ENCODE measurements around the gene ARFIP2. TPM values are rescaled to one million over a fixed set of nuclear protein-coding genes. Genes with fewer than 3 reads are reported as not detected.
"Not testable (repeated sequence)": the region's sequence is repeated elsewhere in the genome, so short reads cannot be mapped to it uniquely, and the experiment has no call there.

ARFIP2 gene
- 74.8 TPM for polyA plus RNA-seq (ENCODE audit: insufficient read length)
- long read RNA-seq, donor 1, transcript ARFIP2-201 (8 exons, 2,543 nt) = minor isoform, 5 of 21 reads
- long read RNA-seq, donor 1, transcript ARFIP2-202 (8 exons, 1,868 nt) = major isoform, 10 of 21 reads
- long read RNA-seq, donor 1, partial matches to known transcripts = 5 of 21 reads
- long read RNA-seq, donor 1, other reads (novel, unspliced or antisense) = 0 of 21 reads
- long read RNA-seq, donor 2, transcript ARFIP2-202 (8 exons, 1,868 nt) = major isoform, 7 of 43 reads
- long read RNA-seq, donor 2, partial matches to known transcripts = 34 of 43 reads
- long read RNA-seq, donor 2, other reads (novel, unspliced or antisense) = 0 of 43 reads
- long read RNA-seq, donor 3, transcript ARFIP2-201 (8 exons, 2,543 nt) = minor isoform, 5 of 11 reads
- long read RNA-seq, donor 3, transcript ARFIP2-202 (8 exons, 1,868 nt) = major isoform, 6 of 11 reads
- long read RNA-seq, donor 3, partial matches to known transcripts = 0 of 11 reads
- long read RNA-seq, donor 3, other reads (novel, unspliced or antisense) = 0 of 11 reads
- long read RNA-seq, donor 4, partial matches to known transcripts = 0 of 1 reads
- long read RNA-seq, donor 4, other reads (novel, unspliced or antisense) = 0 of 1 reads
- long read RNA-seq, donor 5, transcript ARFIP2-201 (8 exons, 2,543 nt) = major isoform, 13 of 24 reads
- long read RNA-seq, donor 5, transcript ARFIP2-202 (8 exons, 1,868 nt) = minor isoform, 10 of 24 reads
- long read RNA-seq, donor 5, partial matches to known transcripts = 0 of 24 reads
- long read RNA-seq, donor 5, other reads (novel, unspliced or antisense) = 0 of 24 reads
- long read RNA-seq, donor 6, transcript ARFIP2-202 (8 exons, 1,868 nt) = major isoform, 11 of 20 reads
- long read RNA-seq, donor 6, transcript ARFIP2-201 (8 exons, 2,543 nt) = minor isoform, 9 of 20 reads
- long read RNA-seq, donor 6, partial matches to known transcripts = 0 of 20 reads
- long read RNA-seq, donor 6, other reads (novel, unspliced or antisense) = 0 of 20 reads
- long read RNA-seq, donor 7, transcript ARFIP2-201 (8 exons, 2,543 nt) = minor isoform, 6 of 20 reads
- long read RNA-seq, donor 7, transcript ARFIP2-202 (8 exons, 1,868 nt) = major isoform, 13 of 20 reads
- long read RNA-seq, donor 7, partial matches to known transcripts = 0 of 20 reads
- long read RNA-seq, donor 7, other reads (novel, unspliced or antisense) = 0 of 20 reads
- long read RNA-seq, donor 8, transcript ARFIP2-202 (8 exons, 1,868 nt) = major isoform, 5 of 7 reads
- long read RNA-seq, donor 8, partial matches to known transcripts = 0 of 7 reads
- long read RNA-seq, donor 8, other reads (novel, unspliced or antisense) = 0 of 7 reads

- peak; percentile 95 for DNase-seq
Measured at GRCh38 chr11:6481012-6481923, at the start of gene ARFIP2, which contains the start of gene TIMM10B. ARFIP2 (minus strand) TSS chr11:6481331; CDS start chr11:6480421, 910 bp downstream. TIMM10B (plus strand) TSS chr11:6481501; CDS start chr11:6481517, 16 bp downstream.

GRCh38 chr11:6530848-6531247, 49.7 kb upstream of the ARFIP2 start:
- DNase-seq = no peak

GRCh38 chr11:6529266-6529665, 48.1 kb upstream of the ARFIP2 start:
- DNase-seq = no peak

GRCh38 chr11:6526411-6527135, 45.4 kb upstream of the ARFIP2 start:
- DNase-seq = no peak

- DNase-seq = no peak
Measured at GRCh38 chr11:6523253-6523652, 42.1 kb upstream of the ARFIP2 start.

- not testable (repeated sequence) for DNase-seq
Measured at GRCh38 chr11:6521946-6522345, 40.8 kb upstream of the ARFIP2 start.

GRCh38 chr11:6520265-6520664, 39.1 kb upstream of the ARFIP2 start:
- no peak for DNase-seq

GRCh38 chr11:6516865-6517264, 35.7 kb upstream of the ARFIP2 start:
- no peak for DNase-seq

- DNase-seq = peak; percentile 51
Measured at GRCh38 chr11:6505577-6506240, 24.6 kb upstream of the ARFIP2 start.

- DNase-seq = no peak
Measured at GRCh38 chr11:6504166-6504565, 23.0 kb upstream of the ARFIP2 start.

GRCh38 chr11:6502382-6502781, 21.3 kb upstream of the ARFIP2 start:
- no peak for DNase-seq

- no peak for DNase-seq
Measured at GRCh38 chr11:6498544-6498943, 17.4 kb upstream of the ARFIP2 start.

GRCh38 chr11:6498121-6498520, 17.0 kb upstream of the ARFIP2 start:
- DNase-seq = no peak

GRCh38 chr11:6497069-6497839, 16.1 kb upstream of the ARFIP2 start, which contains the start of gene DNHD1:
DNHD1 (plus strand) TSS chr11:6497280; CDS start chr11:6498216, 936 bp downstream.
- no peak for DNase-seq

GRCh38 chr11:6489306-6489705, 8.2 kb upstream of the ARFIP2 start:
- DNase-seq = no peak

- no peak for DNase-seq
Measured at GRCh38 chr11:6488821-6489220, 7.7 kb upstream of the ARFIP2 start.

- no peak for DNase-seq
Measured at GRCh38 chr11:6488342-6488741, 7.2 kb upstream of the ARFIP2 start.

GRCh38 chr11:6486938-6487337, 5.8 kb upstream of the ARFIP2 start:
- no peak for DNase-seq

- DNase-seq = no peak
Measured at GRCh38 chr11:6486256-6486655, 5.1 kb upstream of the ARFIP2 start.
